ENCODE data around the gene PGBD5. TPM values are rescaled to one million over a fixed set of nuclear protein-coding genes. Genes with fewer than 3 reads are reported as not detected.
A peak's percentile ranks its signal among the peaks of the same experiment; 100 is the strongest.

PGBD5 gene
- polyA plus RNA-seq, 3 donors from 2014 or later: not detected

GRCh38 chr1:230385930-230386329 is 40.2 kb downstream of the PGBD5 start:
- H3K27me3 Mint-ChIP-seq (ENCODE audit: low read depth in 3 of 3): peaks cover 0 to 4% (median 3%) of the 10 kb centered on the region in 3 donors

GRCh38 chr1:230385158-230385450 is 41.0 kb downstream of the PGBD5 start:
- Mint-ChIP-seq H3K4me1 (no peaks in the 10 kb centered on the region), H3K36me3 (no peaks in the 10 kb centered on the region), H3K27ac (no peak overlapping the region), H3K4me3 (no peak overlapping the region), H3K9me3 (no peaks in the 10 kb centered on the region), H3K27me3 (ENCODE audit: low read depth in 3 of 3) (peaks cover 0 to 4% (median 3%) of the 10 kb centered on the region in 3 donors)
- no peak for DNase-seq

More at GRCh38 chr1:230385930-230386329, 40.2 kb downstream of the PGBD5 start:
- H3K27ac Mint-ChIP-seq: no peak overlapping the region
- no peaks in the 10 kb centered on the region for H3K4me1 Mint-ChIP-seq
- no peaks in the 10 kb centered on the region for H3K9me3 Mint-ChIP-seq
- no peak for DNase-seq
- H3K4me3 Mint-ChIP-seq: no peak overlapping the region
- no peaks in the 10 kb centered on the region for H3K36me3 Mint-ChIP-seq

- H3K27ac Mint-ChIP-seq: peak overlapping the region in 1 of 6 donors; percentile 20
- peaks cover 0 to 4% (median 3%) of the 10 kb centered on the region in 6 donors for H3K9me3 Mint-ChIP-seq
- no peak for DNase-seq
- peaks cover 0 to 4% (median 3%) of the 10 kb centered on the region in 3 donors for H3K27me3 Mint-ChIP-seq (ENCODE audit: low read depth in 3 of 3)
- no peaks in the 10 kb centered on the region for H3K4me1 Mint-ChIP-seq
- H3K36me3 Mint-ChIP-seq: peaks cover 0 to 3% (median 0%) of the 10 kb centered on the region in 3 donors
- H3K4me3 Mint-ChIP-seq: no peak overlapping the region
Measured at GRCh38 chr1:230384380-230385157, 41.6 kb downstream of the PGBD5 start.

- no peaks in the 10 kb centered on the region for H3K4me1 Mint-ChIP-seq
- H3K9me3 Mint-ChIP-seq: peaks cover 0 to 10% (median 10%) of the 10 kb centered on the region in 6 donors
- no peak overlapping the region for H3K4me3 Mint-ChIP-seq
- H3K27me3 Mint-ChIP-seq (ENCODE audit: low read depth in 3 of 3): peaks cover 0 to 5% (median 2%) of the 10 kb centered on the region in 3 donors
- H3K27ac Mint-ChIP-seq: no peak overlapping the region
- DNase-seq: no peak
- H3K36me3 Mint-ChIP-seq: peaks cover 0 to 8% (median 0%) of the 10 kb centered on the region in 3 donors
Measured at GRCh38 chr1:230383425-230383824, 42.7 kb downstream of the PGBD5 start.

GRCh38 chr1:230382001-230382491 is 44.1 kb downstream of the PGBD5 start:
- Mint-ChIP-seq H3K4me1 (no peaks in the 10 kb centered on the region), H3K4me3 (no peak overlapping the region)

GRCh38 chr1:230381585-230381984 is 44.5 kb downstream of the PGBD5 start:
- Mint-ChIP-seq H3K4me1 (no peaks in the 10 kb centered on the region), H3K36me3 (peaks cover 0 to 8% (median 0%) of the 10 kb centered on the region in 3 donors), H3K9me3 (peaks cover 0 to 10% (median 10%) of the 10 kb centered on the region in 6 donors), H3K4me3 (no peak overlapping the region), H3K27me3 (ENCODE audit: low read depth in 3 of 3) (peaks cover 0 to 4% (median 3%) of the 10 kb centered on the region in 3 donors), H3K27ac (no peak overlapping the region)
- no peak for DNase-seq

More at GRCh38 chr1:230382001-230382491, 44.1 kb downstream of the PGBD5 start:
- Mint-ChIP-seq H3K9me3 (peaks cover 0 to 10% (median 10%) of the 10 kb centered on the region in 6 donors), H3K27me3 (ENCODE audit: low read depth in 3 of 3) (peaks cover 0 to 3% (median 1%) of the 10 kb centered on the region in 3 donors), H3K36me3 (peaks cover 0 to 8% (median 0%) of the 10 kb centered on the region in 3 donors), H3K27ac (no peak overlapping the region)
- no peak for DNase-seq

- H3K36me3 Mint-ChIP-seq: peaks cover 0 to 8% (median 0%) of the 10 kb centered on the region in 3 donors
- peaks cover 0 to 10% (median 10%) of the 10 kb centered on the region in 6 donors for H3K9me3 Mint-ChIP-seq
- peaks cover 0 to 4% (median 3%) of the 10 kb centered on the region in 3 donors for H3K27me3 Mint-ChIP-seq (ENCODE audit: low read depth in 3 of 3)
- no peaks in the 10 kb centered on the region for H3K4me1 Mint-ChIP-seq
- H3K27ac Mint-ChIP-seq: no peak overlapping the region
- DNase-seq: no peak
- H3K4me3 Mint-ChIP-seq: no peak overlapping the region
Measured at GRCh38 chr1:230381049-230381467, 45.1 kb downstream of the PGBD5 start.

GRCh38 chr1:230379928-230380327 is 46.2 kb downstream of the PGBD5 start:
- H3K27ac Mint-ChIP-seq: no peak overlapping the region
- H3K9me3 Mint-ChIP-seq: peaks cover 0 to 10% (median 10%) of the 10 kb centered on the region in 6 donors
- no peaks in the 10 kb centered on the region for H3K4me1 Mint-ChIP-seq
- no peak for DNase-seq
- no peak overlapping the region for H3K4me3 Mint-ChIP-seq
- H3K36me3 Mint-ChIP-seq: peaks cover 0 to 8% (median 0%) of the 10 kb centered on the region in 3 donors
- H3K27me3 Mint-ChIP-seq (ENCODE audit: low read depth in 3 of 3): peaks cover 0 to 4% (median 1%) of the 10 kb centered on the region in 3 donors

- Mint-ChIP-seq H3K4me1 (no peaks in the 10 kb centered on the region), H3K36me3 (peaks cover 0 to 8% (median 0%) of the 10 kb centered on the region in 3 donors), H3K4me3 (no peak overlapping the region), H3K9me3 (peaks cover 0 to 10% (median 10%) of the 10 kb centered on the region in 6 donors), H3K27me3 (ENCODE audit: low read depth in 3 of 3) (peaks cover 0 to 4% (median 1%) of the 10 kb centered on the region in 3 donors), H3K27ac (no peak overlapping the region)
- DNase-seq: no peak
Measured at GRCh38 chr1:230379462-230379861, 46.7 kb downstream of the PGBD5 start.

- Mint-ChIP-seq H3K27me3 (ENCODE audit: low read depth in 3 of 3) (peaks cover 1 to 4% (median 3%) of the 10 kb centered on the region in 3 donors), H3K4me3 (no peak overlapping the region), H3K27ac (no peak overlapping the region), H3K36me3 (peaks cover 0 to 8% (median 0%) of the 10 kb centered on the region in 3 donors), H3K4me1 (no peaks in the 10 kb centered on the region), H3K9me3 (peaks cover 0 to 10% (median 10%) of the 10 kb centered on the region in 6 donors)
- no peak for DNase-seq
Measured at GRCh38 chr1:230377851-230378250, 48.3 kb downstream of the PGBD5 start.

GRCh38 chr1:230377324-230377723 is 48.8 kb downstream of the PGBD5 start:
- Mint-ChIP-seq H3K27ac (no peak overlapping the region), H3K27me3 (ENCODE audit: low read depth in 3 of 3) (peaks cover 1 to 4% (median 3%) of the 10 kb centered on the region in 3 donors), H3K9me3 (peaks cover 0 to 11% (median 10%) of the 10 kb centered on the region in 6 donors), H3K4me3 (no peak overlapping the region), H3K4me1 (no peaks in the 10 kb centered on the region), H3K36me3 (peaks cover 0 to 8% (median 0%) of the 10 kb centered on the region in 3 donors)
- no peak for DNase-seq

GRCh38 chr1:230376296-230376695 is 49.8 kb downstream of the PGBD5 start:
- Mint-ChIP-seq H3K4me1 (no peaks in the 10 kb centered on the region), H3K9me3 (peaks cover 0 to 11% (median 10%) of the 10 kb centered on the region in 6 donors), H3K27me3 (ENCODE audit: low read depth in 3 of 3) (peaks cover 1 to 4% (median 3%) of the 10 kb centered on the region in 3 donors), H3K4me3 (no peak overlapping the region), H3K27ac (no peak overlapping the region), H3K36me3 (peaks cover 0 to 8% (median 0%) of the 10 kb centered on the region in 3 donors)
- no peak for DNase-seq

- Mint-ChIP-seq H3K27ac (no peak overlapping the region), H3K9me3 (peaks cover 0 to 11% (median 10%) of the 10 kb centered on the region in 6 donors), H3K27me3 (ENCODE audit: low read depth in 3 of 3) (peaks cover 1 to 4% (median 3%) of the 10 kb centered on the region in 3 donors), H3K36me3 (peaks cover 0 to 8% (median 0%) of the 10 kb centered on the region in 3 donors), H3K4me3 (no peak overlapping the region), H3K4me1 (no peaks in the 10 kb centered on the region)
- DNase-seq: no peak
Measured at GRCh38 chr1:230375780-230376179, 50.4 kb downstream of the PGBD5 start.

GRCh38 chr1:230375147-230375546 is 51.0 kb downstream of the PGBD5 start:
- H3K9me3 Mint-ChIP-seq: peaks cover 0 to 11% (median 10%) of the 10 kb centered on the region in 6 donors
- H3K27me3 Mint-ChIP-seq (ENCODE audit: low read depth in 3 of 3): peaks cover 1 to 4% (median 3%) of the 10 kb centered on the region in 3 donors
- no peak overlapping the region for H3K27ac Mint-ChIP-seq
- DNase-seq: no peak
- H3K4me1 Mint-ChIP-seq: no peaks in the 10 kb centered on the region
- no peak overlapping the region for H3K4me3 Mint-ChIP-seq
- H3K36me3 Mint-ChIP-seq: peaks cover 0 to 8% (median 0%) of the 10 kb centered on the region in 3 donors

Measured in immature natural killer cell (primary cell).